Cardiac fibroblast (primary cell): ENCODE results near the gene D2HGDH.
"Not testable (repeated sequence)": the region's sequence is repeated elsewhere in the genome, so short reads cannot be mapped to it uniquely, and the experiment has no call there.

Experiments used
- DNase-seq, 2 donors: peaks; one replicate each; pipeline versions ENCODE4 v3.0.0 to v3.0.0-alpha.2; 2010; ENCODE audit warnings: low read depth in 2 of 2
- H3K4me3 ChIP-seq, 2 donors: replicated peaks in 1 of 2; 1 replicate in 1 of 2; 2 replicates in 1 of 2; pipeline ENCODE4 v1.5.1; 2011; ENCODE audit warnings: low read depth in 2 of 2, low read length in 2 of 2, mild to moderate bottlenecking in 2 of 2, moderate library complexity in 1 of 2
- TF ChIP-seq, protein P1 (sequence below): IDR thresholded peaks from one replicate; pipeline ENCODE4 v1.5.1; 2011; ENCODE audit warnings: low read depth, mild to moderate bottlenecking, low read length, inconsistent platforms

Gene D2HGDH

DNA sequence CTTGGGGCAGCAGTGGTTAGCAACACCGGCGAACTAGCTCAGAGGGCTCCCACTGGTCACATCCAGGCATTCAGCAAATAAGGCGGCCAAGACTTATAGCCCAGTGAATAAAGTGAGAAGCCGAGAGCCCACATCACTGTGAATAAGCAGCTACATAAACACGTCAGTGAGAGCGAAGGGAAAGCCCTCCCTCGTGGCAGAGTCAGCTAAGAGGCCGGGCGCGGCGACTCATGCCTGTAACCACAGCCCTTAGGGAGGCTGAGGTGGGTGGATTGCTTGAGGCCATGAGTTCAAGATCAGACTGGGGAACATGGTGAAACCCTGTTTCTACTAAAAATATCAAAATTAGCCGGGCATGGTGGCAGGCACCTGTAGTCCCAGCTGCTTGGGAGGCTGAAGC is 5.2 kb downstream of the D2HGDH start:
- DNase-seq = peak; percentile 9 to 62
- TF ChIP-seq, protein P1, sequence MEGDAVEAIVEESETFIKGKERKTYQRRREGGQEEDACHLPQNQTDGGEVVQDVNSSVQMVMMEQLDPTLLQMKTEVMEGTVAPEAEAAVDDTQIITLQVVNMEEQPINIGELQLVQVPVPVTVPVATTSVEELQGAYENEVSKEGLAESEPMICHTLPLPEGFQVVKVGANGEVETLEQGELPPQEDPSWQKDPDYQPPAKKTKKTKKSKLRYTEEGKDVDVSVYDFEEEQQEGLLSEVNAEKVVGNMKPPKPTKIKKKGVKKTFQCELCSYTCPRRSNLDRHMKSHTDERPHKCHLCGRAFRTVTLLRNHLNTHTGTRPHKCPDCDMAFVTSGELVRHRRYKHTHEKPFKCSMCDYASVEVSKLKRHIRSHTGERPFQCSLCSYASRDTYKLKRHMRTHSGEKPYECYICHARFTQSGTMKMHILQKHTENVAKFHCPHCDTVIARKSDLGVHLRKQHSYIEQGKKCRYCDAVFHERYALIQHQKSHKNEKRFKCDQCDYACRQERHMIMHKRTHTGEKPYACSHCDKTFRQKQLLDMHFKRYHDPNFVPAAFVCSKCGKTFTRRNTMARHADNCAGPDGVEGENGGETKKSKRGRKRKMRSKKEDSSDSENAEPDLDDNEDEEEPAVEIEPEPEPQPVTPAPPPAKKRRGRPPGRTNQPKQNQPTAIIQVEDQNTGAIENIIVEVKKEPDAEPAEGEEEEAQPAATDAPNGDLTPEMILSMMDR = no peak
- H3K4me3 ChIP-seq = no peak overlapping the region

DNA sequence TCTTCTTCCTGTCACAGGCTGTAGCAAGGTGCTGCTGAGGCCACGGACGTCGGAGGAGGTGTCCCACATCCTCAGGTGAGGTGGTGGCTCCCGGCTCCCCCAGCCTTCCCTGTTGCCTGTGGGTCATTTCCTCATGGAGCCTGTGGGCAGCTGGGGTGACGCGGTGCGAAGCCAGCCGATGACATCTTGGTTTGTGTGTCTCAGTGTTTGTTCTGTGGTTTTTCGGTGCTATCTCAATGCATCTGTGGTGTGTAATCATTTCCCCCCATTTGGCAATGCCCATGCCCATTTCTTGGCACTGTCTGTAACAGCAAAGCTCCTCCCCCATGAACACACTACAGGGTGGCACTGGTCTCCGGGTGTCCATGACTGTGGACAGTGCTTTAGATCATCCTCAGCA is 6.6 kb downstream of the D2HGDH start:
- TF ChIP-seq, protein P1 = no peak
- no peak overlapping the region for H3K4me3 ChIP-seq
- peak in 1 of 2 donors; percentile 17 for DNase-seq

DNA sequence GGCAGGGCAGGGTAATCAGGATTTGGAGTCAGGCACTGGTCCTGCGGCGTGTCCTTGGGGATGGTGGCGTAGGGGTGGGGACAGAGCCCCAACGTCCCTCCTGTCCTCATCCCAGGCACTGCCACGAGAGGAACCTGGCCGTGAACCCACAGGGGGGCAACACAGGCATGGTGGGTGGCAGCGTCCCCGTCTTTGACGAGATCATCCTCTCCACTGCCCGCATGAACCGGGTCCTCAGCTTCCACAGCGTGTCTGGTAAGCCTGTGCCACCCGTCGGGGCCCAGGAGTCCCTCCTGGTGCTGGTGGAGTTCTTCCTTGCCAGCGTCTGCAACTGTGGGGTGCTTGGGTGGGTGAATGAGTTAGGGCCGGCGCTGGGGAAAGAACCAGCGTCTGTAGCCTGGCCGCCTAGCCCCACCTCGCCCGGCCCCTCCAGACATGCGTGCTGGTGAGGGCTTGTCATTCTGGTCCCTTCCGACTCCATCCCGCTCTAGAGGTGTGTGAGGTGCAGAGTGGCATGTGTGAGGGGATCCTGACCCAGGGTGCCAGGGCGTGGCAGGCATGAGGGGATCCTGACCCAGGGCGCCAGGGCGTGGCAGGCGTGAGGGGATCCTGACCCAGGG is 8.0 kb downstream of the D2HGDH start:
- no peak overlapping the region for H3K4me3 ChIP-seq
- no peak for DNase-seq
- TF ChIP-seq, protein P1 = no peak

DNA sequence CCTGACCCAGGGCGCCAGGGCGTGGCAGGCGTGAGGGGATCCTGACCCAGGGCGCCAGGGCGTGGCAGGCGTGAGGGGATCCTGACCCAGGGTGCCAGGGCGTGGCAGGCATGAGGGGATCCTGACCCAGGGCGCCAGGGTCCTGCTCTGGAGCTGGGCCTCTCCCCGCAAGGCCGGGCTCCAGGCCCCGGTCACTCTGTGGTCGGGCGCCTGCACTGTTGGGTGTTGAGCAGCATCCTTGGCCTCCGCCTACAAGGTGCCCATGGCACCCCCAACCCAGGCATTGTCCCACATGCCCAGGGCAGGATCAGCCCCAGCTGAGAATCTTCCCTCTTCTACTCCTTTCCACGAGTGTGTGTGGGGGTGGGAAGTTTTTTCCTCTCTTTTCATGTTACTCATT is 8.6 kb downstream of the D2HGDH start:
- DNase-seq, H3K4me3 ChIP-seq: not testable (repeated sequence)

DNA sequence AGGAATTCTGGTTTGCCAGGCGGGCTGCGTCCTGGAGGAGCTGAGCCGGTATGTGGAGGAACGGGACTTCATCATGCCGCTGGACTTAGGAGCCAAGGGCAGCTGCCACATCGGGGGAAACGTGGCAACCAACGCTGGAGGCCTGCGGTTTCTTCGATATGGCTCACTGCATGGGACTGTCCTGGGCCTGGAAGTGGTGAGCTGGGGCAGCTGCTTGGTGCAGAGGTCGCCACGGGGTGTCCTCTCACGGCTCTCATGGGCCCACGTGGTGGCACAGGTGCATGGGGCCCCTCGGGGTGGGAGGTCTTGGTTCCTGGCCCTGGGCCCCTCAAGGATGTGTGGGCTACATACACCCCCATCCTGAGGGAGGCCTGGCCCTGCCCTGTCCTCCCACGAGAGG is 9.2 kb downstream of the D2HGDH start:
- H3K4me3 ChIP-seq = no peak overlapping the region
- TF ChIP-seq, protein P1 = no peak
- no peak for DNase-seq

DNA sequence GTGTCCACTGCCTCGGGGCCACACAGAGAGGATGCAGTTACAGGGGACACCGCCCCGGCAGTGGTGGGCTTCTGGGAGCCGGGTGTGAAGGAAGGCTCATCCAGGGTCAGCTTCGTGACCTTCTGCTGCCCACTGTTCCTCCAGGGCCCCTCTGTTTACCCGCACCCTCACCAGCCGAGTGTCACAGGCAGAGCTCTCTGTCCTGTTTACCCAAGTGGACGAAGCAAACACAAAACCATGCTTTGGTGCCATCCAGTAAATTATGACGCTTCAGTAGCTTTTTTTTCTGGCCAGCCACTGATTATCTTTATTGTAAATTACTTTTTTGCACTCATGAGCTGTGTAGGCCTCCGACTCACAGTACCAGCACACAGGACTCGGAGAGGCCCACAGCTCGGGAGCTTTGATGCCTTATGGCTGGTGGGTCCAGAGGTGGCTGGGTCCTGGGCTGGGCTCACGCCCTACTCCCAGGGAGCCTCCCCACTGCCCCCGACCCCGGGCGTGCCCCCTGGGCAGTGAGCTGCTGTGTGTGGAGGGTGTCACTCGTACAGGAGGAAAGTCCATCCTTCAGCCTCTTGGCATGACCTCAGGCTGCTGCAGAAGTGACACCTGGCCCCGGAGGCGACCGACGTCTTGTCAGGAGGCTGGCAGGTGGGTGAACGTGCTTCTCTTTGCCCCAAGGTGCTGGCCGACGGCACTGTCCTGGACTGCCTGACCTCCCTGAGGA is 9.8 kb downstream of the D2HGDH start:
- TF ChIP-seq, protein P1 = no peak
- H3K4me3 ChIP-seq = no peak overlapping the region
- no peak for DNase-seq

DNA sequence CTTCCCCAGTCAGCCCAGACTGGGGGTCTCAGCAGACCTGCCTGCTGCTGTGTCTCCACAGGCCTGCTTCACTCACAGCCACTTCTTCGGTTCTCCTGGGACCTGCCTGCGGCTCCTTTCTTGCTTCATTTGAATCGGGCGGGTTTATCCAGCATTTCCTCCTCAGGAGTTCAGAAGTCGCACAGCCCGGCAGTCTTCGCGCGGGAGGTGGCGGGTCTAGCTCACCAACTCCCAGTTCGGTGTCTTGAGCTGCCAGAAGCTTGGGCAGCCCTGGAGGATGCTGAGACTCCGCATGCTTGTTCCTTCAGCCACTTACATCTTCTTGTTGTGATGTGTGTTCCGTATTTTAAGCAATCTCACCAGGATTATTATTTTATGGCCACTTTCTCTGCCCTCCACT is 10.8 kb downstream of the D2HGDH start:
- H3K4me3 ChIP-seq = no peak overlapping the region
- no peak for DNase-seq
- TF ChIP-seq, protein P1 = no peak
